HG03378 (cell line): ENCODE data around the gene IQGAP3.
A peak's percentile ranks its signal among the peaks of the same experiment; 100 is the strongest.

Experiments
- ATAC-seq: cut with Tn5 transposase; IDR thresholded peaks from one replicate; pipeline ENCODE4 v1.9.1; 2021; ENCODE audit warnings: mild to moderate bottlenecking, moderate library complexity; ENCODE audit not compliant: unreplicated experiment

Gene IQGAP3

GRCh38 chr1:156516821-156517220, 55.5 kb downstream of the IQGAP3 start:
- no peak for ATAC-seq

- ATAC-seq = no peak
Measured at GRCh38 chr1:156515956-156516355, 56.4 kb downstream of the IQGAP3 start.

GRCh38 chr1:156513185-156513584, 59.2 kb downstream of the IQGAP3 start:
- no peak for ATAC-seq

- ATAC-seq = no peak
Measured at GRCh38 chr1:156511644-156512043, 60.7 kb downstream of the IQGAP3 start.

DNA sequence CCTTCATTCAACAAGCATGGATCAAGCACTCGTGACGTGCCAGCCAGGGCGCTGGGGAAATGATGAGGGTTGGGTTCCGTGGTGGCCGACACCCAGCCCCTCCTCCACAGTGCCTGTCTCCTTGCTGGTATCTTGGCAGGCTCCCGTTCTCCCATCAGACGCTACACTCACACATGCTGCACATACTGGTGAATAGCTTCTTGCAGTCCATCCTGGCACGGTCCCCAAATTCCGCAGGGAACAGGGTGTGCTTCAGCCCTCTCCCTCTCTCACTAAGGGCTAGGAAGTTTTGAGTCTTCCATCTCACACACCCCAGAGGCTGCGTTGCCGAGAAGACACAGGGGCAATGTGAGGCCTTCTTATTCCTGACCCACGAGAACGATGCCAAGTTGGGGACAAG, 61.7 kb downstream of the IQGAP3 start:
- ATAC-seq = no peak

GRCh38 chr1:156509424-156510034, 62.8 kb downstream of the IQGAP3 start:
- ATAC-seq = no peak

DNA sequence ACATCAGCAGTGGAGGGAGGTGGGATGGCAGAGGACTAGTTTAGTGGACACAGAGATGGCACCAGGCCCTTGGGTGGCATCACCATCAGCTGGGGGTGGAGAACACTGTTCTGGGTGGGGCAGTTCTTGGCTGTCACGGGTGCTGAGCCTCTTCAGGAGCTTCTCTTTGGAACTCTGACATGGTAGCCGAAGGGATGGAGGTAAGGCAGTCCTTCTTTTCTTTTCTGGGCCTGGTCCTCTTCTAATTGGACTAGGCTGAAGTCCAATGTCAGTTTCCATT, 63.5 kb downstream of the IQGAP3 start:
- no peak for ATAC-seq

GRCh38 chr1:156508205-156508954, 64.0 kb downstream of the IQGAP3 start:
- no peak for ATAC-seq

- no peak for ATAC-seq
Measured at GRCh38 chr1:156506450-156506849, 65.9 kb downstream of the IQGAP3 start.

GRCh38 chr1:156505679-156506298, 66.6 kb downstream of the IQGAP3 start:
- ATAC-seq = no peak

- ATAC-seq = peak; percentile 24
Measured at GRCh38 chr1:156504821-156505678, 67.3 kb downstream of the IQGAP3 start.

DNA sequence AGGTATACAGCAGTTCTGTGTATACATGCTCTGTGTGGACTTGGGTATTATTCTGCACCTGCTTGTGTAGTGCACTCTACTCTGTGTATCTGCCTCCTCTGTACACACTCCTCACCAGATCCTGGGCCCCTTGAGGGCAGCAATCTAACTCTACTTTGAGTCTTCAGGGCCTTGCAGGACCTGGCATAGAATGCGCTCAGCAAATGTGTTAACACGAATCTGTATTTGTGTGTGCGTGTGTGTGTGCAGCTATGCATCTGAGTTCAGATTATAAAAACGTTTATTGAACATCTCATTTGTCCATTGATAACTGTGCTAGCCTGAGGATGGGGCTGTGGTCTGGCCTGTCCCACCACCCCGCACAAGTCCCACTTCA, 67.9 kb downstream of the IQGAP3 start:
- ATAC-seq = no peak

GRCh38 chr1:156503698-156504437, 68.5 kb downstream of the IQGAP3 start:
- ATAC-seq = no peak

- no peak for ATAC-seq
Measured at GRCh38 chr1:156502894-156503697, 69.3 kb downstream of the IQGAP3 start.

DNA sequence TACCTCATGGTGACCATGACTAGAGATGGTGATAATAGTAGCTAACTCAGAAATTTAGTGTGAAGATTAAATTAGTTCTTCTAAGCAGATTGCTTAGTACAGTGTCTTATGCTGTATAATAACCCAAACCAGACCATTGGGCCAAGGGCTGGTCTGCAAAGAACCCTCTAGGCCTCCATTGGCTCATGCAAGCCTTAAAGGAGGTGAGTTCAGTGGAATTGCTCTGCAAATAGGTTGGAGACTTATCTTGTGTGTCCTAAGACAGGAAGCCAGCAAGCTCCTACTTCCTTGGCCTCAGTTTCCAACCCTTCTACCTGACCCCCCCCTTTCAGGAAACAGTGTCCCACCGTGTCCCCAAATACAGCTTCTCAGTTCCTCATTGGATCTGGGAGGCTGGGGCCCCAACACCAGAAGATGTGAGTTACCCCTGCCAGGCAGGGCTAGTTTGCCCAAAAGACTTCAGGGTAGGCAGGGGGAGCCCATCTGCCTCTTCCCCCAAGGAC, 69.9 kb downstream of the IQGAP3 start:
- ATAC-seq = no peak

DNA sequence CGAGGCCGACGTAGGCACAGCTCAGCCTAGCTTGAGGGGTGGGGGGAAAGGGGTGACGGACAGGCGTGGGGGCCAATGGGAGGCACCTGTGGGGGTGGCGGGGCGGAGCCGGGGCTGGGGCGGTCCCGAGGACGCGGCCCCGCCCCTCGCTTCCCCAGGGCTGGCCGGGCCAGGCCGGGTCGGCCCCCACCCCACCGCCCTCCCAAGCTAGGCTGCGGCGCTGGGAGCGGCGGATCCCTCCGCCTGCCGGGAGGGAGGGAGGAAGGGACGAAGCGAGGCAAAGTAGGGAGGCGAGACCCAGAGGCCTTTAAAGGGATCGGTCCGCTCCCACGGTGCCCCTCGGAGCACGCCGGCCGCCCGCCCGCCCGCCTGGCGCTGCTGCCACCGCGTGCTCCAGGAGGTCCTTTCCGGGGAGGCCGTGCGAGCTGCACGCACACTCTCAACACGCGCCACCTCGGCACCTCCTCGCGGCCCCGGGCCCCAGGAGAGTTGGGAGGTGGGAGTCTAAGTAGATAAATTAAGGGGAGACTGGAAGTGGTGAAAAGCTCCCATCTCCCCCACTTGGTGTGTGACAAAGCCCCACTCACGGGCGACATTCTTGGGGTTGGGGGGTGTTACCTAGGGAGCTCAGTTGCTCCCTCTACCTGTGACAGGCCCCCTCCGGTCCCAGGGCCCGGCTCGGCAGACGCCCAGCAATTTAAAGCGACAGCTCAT, 71.4 kb downstream of the IQGAP3 start:
- ATAC-seq = peak; percentile 39

DNA sequence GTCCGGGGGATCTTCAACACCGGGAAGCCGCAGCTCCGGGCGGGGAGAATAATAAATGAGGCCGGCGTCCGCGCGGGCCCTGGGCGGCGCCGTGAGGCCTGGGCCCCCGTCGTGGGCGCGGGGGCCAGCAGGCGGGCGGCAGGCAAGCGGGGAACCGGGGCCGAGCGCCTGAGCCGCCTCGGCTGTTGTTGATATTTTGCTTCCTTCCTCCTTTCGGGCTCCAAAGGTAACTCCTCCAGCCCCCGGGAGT, 71.9 kb downstream of the IQGAP3 start, which contains the start of gene MEF2D:
MEF2D (minus strand) TSS at position 233 of the 250 bp plus-strand sequence. CDS start 17,483 bp downstream, outside the sequence.
- ATAC-seq = no peak

DNA sequence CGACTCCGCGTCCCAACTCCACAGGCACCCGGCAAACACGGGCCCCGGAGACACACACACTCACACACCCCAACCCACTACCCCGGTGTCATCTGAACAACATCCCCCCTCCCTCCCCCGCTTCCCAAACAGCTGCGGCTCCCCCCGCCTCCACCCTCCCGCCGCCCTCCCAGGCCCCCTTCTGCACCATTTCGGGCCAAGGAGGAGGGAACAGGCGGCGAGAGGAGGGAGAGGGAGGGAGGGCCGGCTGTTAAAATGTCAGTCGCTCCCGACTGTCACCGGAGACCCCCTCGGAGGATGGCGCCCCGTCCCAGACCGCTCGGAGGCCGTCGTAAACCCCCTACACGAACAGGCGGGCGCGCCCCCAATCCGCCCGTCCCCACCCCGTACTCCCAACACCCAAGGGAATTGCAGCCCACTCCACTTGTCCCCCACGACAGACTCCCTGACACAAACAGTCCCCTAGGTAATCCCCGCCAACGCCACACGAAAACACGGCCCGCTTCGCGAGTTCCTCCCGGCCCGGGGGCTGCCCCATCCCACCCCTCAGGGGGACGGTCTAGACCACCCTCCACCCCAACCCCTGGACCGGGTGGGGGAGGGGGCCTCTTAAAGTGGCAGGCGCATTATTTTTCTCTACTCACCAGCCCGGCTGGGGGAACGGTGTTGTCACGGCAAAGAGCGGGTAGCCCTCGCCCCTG, 72.4 kb downstream of the IQGAP3 start:
- ATAC-seq = no peak
